SW480 (cell line): Measurements from ENCODE around the gene SUPT3H.
"Not testable (repeated sequence)": the region's sequence is repeated elsewhere in the genome, so short reads cannot be mapped to it uniquely, and the experiment has no call there.

Experiments used
- DNase-seq: peaks from one replicate; pipeline ENCODE4 v3.0.0-alpha.2; 2016; ENCODE audit warnings: low spot score

SUPT3H gene

DNA sequence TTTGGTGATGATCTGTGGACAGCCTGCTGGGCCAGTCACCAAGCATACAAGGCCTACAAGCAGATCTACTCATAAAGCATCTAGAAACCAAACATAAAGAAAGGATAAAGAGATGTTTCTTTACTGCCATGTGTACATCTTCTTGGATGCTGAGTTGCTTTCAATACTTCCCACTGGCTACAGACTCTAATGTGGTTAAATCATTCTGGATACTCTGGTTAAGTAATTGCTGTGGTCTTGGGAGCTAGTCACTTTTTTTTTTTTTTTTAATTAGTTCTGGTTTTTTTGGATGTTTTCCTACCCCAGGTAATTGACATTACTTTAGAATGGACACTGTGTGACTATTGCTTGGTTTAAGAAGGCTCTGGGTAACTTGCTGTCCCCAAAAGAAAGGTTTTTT, 265.0 kb downstream of the SUPT3H start:
- DNase-seq: no peak

- no peak for DNase-seq
Measured at GRCh38 chr6:45109551-45109950, 268.2 kb downstream of the SUPT3H start.

DNA sequence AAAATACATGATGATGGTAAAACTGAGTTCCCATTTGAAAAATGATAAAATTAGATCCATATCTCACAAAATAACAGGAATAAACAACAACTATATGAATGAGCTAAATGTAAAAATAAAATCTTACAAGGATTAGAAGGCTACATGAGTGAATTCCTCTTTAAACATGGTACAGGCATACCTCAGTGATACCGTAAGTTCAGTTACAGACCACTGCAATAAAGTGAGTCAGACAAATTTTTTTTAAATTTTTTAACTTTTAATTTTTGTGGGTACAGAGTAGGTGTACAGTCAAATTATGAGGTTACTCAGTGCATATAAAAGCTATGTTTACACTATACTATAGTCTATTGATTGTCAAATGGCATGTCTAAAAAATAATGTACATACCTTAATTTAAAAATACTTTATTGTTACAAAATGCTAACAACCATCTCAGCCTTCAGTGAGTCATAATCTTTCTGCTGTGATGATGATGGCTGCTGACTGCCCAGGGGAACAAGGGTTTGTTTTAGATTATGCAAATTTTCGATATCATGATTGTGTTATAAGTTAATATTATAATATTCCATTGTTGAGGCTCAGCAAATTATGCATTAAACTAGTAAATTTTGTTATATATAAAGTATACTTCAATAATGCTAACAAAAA, 272.4 kb downstream of the SUPT3H start:
- DNase-seq: no peak

DNA sequence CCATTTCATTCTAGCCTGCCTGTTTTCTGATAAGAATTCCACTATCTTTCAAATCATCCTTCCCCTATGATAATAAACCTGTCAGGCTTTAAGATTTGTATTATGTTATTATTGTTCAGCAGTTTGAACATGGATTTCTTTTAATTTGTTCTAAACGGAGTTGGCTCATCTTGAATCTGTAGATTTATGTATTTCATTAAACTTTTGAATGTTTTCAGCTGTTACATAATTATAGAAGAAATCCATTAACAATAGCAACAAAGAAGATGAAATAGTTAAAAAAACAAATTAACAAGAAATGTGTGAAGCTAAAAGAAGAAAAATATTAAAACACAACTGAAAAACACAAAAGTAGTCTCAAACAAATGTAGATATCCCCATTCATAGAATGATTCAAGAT, 273.3 kb downstream of the SUPT3H start:
- DNase-seq: no peak

GRCh38 chr6:45098256-45098655, 279.5 kb downstream of the SUPT3H start:
- DNase-seq: no peak

DNA sequence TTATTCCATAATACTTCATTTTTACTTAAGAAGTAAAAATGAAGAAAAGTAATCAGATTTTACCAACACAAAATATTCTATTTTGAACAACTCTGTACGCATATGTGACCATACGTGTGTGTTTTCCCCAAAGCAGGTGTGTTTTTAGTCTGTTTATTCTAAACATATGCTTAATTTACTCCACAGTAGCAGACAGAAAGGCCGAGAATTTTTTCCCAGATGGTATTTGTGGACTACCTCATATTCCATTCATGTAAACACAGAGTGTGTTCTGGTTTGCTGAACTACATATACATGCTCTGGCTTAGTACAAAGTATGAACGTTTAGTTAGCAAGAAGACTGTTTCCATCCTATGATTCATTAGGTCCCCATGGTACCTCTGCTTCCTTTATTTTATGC, 282.9 kb downstream of the SUPT3H start:
- DNase-seq: no peak

DNA sequence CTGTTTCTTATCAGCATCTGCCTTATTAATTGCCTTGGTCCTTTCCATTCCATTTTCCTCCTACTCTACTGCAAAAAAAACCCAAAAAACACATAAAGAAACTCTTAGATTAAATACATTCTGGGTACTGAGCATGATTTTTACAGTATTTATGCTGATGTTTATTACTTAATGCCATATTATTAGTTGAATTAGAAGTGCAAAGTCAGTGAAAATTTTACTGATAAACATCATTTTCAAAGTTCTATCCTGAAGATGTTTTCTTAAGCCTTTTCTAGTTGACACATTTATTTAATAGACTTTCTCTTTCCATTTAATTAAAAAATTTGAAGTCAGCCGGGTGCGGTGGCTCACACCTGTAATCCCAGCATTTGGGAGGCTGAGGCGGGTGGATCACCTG, 285.6 kb downstream of the SUPT3H start:
- no peak for DNase-seq

DNA sequence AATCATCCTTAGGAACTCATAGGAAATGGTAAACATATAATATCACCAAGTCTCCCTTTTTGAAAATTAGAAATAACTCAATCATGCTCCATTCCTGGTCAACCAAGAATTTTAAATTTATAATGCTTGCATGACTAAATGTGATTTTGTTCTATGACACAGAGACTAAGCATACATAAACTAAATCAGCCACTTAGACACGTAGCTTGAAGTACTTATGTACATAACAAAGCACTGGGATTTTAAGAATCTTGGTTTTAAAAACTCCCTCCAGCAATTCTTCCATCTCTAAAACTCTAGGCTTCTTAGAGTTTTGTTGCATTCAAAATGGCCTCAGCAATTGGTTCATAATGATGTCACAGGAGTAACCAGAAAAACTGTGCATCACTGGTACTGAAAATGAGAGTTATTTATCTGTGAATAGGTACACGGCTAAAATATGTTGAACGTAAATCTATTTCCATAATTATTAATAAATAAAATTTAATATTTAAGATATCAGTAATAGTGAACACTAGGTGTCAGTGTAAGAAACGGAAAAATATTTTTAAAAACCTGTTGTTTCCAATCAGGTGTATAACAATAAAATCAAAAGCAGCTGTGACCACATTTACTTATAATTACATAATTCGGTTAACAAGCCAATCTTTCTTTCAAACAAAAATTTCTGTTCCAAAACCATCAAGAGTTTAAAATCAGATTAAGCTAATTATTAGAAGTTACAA, 291.2 kb downstream of the SUPT3H start:
- DNase-seq: no peak

- no peak for DNase-seq
Measured at GRCh38 chr6:45084257-45084656, 293.5 kb downstream of the SUPT3H start.

- no peak for DNase-seq
Measured at GRCh38 chr6:45082091-45082490, 295.6 kb downstream of the SUPT3H start.

GRCh38 chr6:45081634-45082033, 296.1 kb downstream of the SUPT3H start:
- no peak for DNase-seq

DNA sequence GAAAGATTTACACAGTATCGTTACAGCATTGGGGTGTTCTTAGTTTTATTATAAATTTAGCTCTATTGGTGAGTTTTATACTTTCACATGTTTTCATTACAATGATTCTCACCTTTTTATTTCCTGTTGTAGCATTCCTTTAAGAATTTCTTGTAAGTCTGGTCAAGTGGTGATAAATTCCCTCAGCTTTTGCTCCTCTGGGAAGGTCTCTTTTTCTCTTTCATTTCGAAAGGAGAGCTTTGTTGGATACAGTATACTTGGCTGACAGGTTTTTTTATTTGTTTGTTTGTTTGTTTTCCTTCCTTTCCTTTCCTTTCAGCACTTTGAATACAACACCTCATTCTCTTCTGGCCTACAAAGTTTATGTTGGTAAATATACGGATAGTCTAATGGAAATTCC, 299.3 kb downstream of the SUPT3H start:
- no peak for DNase-seq

- no peak for DNase-seq
Measured at GRCh38 chr6:45076217-45076930, 301.4 kb downstream of the SUPT3H start.

DNA sequence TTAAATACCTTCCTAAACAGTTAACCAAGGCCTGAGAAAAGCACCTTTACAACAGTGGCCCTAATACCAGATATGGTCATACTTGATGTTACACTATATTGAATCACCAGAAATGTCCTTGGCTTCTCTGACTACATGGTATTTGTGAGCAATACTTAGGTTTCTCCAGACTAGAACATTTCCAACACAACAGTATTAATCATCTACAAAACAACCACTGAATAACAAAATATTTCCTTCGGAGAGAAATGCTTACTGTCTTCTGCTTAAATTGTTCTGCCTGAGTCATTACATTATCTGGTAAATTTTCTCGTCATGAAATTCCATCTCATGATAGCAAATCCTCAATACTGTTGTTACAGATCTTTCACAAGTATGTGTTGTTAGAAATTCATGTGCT, 302.5 kb downstream of the SUPT3H start:
- DNase-seq: no peak

GRCh38 chr6:45074439-45074838, 303.3 kb downstream of the SUPT3H start:
- no peak for DNase-seq

GRCh38 chr6:45073771-45074170, 304.0 kb downstream of the SUPT3H start:
- no peak for DNase-seq

DNA sequence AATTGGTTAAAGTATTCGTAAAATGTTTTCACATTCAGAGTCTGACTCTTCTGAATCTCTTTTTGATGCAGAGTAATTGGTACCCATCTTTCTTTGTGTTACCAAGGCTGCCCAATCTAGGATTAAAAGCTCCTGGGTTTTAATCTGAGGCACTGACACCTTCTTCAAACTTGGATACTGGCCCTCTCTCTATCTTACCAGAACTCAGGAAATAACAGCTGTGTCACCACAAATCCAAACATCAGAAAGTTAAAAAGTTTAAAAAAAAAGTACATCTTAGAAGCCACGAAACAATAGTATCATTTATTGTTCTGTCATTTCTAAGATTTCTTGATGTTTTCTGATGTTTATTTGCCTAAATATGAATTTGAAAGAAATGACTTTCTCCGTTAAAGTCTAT, 305.1 kb downstream of the SUPT3H start:
- DNase-seq: no peak

GRCh38 chr6:45072016-45072415, 305.7 kb downstream of the SUPT3H start:
- DNase-seq: no peak

DNA sequence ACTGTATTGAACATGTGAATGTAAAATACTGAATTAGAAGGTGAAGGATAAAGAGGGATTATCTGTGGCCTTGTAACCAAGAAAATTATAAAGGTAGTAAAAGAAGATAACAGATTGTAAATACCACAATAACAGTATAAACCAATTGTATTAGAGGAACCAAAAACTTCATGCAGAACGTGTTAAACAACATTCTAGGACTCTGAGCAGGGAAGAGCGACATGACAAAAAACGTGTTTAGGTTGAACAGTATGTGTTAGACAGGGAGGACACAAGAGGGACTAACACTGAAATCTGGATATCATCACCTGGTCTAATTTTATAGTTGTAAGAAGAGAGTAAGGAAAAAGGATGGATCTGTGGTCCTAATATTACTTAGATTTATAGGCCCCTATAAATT, 308.6 kb downstream of the SUPT3H start:
- no peak for DNase-seq

DNA sequence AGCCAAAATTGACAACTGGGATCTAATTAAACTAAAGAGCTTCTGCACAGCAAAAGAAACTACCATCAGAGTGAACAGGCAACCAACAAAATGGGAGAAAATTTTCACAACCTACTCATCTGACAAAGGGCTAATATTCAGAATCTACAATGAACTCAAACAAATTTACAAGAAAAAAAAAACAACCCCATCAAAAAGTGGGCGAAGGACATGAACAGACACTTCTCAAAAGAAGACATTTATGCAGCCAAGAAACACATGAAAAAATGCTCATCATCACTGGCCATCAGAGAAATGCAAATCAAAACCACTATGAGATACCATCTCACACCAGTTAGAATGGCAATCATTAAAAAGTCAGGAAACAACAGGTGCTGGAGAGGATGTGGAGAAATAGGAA, 310.3 kb downstream of the SUPT3H start:
- not testable (repeated sequence) for DNase-seq

DNA sequence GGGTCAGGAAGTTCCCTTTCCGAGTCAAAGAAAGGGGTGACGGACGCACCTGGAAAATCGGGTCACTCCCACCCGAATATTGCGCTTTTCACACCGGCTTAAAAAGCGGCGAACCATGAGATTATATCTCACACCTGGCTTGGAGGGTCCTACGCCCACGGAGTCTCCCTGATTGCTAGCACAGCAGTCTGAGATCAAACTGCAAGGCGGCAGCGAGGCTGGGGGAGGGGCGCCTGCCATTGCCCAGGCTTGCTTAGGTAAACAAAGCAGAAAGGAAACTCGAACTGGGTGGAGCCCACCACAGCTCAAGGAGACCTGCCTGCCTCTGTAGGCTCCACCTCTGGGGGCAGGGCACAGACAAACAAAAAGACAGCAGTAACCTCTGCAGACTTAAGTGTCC, 315.1 kb downstream of the SUPT3H start:
- DNase-seq: not testable (repeated sequence)

DNA sequence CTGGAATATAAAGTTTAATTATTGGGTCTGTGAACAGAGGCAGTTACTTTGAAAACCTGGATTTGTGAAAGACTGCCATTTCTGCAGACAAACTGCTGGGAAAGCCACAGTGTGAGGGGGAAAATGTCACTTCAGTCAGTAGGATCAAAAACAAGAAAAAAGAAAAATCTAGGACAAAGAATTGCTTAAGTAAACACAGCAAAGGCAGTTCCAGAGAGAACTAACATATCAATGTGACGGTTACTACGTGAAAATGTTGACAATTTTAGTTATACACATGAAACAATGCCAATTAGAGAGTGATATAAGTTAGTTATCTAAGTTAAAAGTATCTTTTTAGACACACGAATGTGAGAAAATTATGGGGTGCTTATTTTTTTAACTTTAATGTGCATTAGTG, 320.0 kb downstream of the SUPT3H start:
- DNase-seq: no peak

DNA sequence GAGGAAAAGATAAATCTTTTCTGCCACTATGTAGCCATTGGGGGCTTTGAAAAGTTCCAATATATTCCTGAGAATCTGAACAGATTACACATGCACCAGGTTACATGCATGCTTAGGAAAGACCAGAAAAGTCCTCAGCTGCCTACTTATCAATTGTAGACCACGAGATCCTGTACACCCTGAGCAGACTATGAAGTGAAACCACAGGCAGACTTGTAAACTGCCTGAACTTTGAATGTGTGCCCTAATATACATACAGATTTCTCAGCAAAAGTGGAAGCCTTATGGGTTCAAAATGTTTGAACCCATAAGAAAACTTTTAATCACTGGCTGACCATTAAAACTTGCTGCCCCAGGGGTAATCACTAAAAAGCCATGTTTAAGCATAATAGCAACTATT, 323.1 kb downstream of the SUPT3H start:
- DNase-seq: no peak
